Fibroblast of skin of scalp (primary cell): ENCODE measurements around the gene MPPED2.
"Not testable (repeated sequence)": the region's sequence is repeated elsewhere in the genome, so short reads cannot be mapped to it uniquely, and the experiment has no call there.

Experiments used
- DNase-seq: peaks from one replicate; pipeline ENCODE4 v3.0.0-alpha.2; 2013

The MPPED2 gene

DNA sequence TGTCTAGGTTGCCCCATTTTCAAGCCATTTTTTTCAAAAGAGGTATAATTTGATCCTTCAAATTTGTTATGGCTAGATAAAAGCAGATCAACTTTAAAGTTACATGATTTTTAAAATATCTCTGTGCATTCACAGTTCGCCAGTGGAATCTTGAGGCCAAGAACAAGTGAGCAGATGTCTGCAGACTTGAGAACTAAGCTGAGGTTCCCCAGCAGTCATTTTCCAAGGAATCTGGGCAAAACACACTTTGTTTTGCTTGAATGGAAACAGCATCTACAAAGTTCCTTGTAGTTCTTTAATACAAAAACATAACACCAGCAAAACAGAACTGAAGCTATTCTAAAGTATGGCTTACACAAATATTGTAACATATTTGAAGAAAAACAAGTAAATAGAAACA is 7.7 kb downstream of the MPPED2 start:
- DNase-seq, result no peak

DNA sequence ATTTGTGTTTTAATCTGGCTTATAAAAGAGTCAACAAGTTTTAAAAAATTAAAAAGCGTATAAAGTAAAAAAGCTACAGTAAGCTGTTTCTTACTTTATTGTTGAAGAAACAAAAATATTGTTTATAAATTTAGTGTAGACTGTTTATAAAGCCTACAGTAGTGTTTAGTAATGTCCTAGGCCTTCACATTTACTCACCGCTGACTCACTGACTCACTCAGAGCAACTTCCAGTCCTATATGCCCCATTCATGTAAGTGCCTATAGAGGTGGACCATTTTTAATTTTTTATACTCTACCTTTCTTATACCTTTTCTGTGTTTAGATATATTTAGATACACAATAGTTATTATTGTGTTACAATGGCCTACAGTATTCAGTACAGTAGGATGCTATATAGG is 12.2 kb downstream of the MPPED2 start:
- no peak for DNase-seq

DNA sequence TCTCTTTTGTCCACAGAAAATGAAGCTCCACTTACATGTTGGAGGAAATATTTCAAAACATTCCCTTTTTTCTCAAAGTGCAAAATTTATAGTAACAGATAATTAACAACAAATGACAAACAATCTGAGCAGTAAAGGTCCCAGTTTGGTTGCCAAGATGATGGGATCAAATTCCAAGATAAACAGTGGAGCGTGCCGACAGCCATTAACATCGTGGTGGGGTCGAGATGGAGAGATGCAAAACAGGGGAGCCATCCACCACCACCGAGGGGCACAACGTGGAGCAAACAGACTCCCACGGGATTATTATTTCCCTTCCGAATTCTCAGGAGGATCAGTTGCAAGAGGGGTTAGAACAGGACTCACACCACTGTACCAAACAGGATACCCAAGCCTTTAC is 17.2 kb downstream of the MPPED2 start:
- no peak for DNase-seq

DNA sequence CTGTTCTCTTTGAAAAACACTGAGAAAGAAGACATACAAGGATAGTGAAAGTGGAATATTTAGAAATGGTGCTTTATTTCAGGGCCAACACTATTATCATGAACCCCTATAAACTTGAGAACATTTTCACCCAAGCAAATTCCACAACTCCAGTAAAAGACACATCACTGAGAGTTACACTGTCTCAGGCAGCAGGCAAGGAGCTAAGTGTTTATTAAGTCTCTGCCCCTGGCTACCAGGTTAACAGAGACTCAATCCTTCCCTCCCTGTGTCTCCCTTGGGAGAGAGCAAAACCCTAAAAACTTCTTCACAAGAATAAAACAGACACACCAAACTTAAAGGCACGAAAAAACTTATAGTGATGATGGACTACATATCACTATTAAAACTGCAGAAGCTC is 18.5 kb downstream of the MPPED2 start:
- no peak for DNase-seq

DNA sequence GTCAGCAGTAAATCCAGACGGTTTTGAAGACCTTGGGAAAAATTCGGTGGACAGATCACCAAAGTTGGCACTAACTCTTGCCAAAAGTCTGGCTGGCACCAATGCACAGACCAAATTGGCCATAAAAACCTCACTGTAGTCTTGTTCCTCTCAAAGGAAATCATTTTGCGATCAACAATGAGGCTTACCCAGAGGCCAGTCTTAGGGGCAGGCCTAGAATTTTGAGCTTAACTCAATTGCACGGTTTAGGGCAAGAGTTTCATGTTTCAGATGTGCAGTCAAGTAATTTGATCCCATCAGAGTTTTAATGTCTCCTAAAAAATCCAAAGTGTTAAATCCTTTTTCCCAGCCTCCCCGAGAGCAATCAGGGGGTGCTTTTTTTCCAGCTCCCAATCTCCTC is 19.0 kb downstream of the MPPED2 start:
- DNase-seq, result no peak

DNA sequence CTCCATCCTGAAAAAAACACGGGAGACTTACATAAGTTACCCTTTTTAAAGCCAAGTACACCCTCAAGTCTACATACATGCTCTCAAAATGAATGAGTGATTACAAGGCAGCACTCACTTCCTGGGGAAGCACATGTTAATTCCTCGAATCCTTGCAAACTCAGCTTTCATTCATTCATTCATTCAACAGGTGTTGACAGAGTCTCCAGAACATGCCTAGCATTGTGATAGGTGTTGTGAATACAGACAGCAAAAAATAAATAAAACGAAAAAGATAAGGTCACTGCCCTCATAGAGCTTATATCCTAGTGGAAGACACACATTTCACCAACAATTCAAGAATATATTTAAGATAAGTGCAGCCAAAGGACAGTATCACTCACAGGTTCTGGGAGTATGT is 19.7 kb downstream of the MPPED2 start:
- no peak for DNase-seq

DNA sequence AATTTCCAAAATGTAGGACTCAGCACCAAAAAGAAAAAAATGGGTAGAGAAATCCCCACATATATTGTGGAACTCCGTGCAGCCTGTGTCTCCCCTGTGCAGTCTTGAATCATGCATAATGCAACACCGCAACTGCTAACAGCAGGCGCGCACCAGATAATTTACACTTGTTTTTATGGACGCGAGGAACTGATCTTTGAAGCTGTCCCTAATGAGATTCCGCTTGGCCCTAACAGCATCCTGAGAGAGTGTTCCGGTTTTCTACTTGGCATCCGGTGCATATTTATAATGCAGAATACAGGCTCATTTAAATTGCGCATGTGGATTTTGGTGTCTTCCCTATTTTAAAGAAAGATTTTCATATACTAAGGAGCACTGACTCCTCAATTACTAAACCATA is 21.1 kb downstream of the MPPED2 start:
- DNase-seq, result no peak

DNA sequence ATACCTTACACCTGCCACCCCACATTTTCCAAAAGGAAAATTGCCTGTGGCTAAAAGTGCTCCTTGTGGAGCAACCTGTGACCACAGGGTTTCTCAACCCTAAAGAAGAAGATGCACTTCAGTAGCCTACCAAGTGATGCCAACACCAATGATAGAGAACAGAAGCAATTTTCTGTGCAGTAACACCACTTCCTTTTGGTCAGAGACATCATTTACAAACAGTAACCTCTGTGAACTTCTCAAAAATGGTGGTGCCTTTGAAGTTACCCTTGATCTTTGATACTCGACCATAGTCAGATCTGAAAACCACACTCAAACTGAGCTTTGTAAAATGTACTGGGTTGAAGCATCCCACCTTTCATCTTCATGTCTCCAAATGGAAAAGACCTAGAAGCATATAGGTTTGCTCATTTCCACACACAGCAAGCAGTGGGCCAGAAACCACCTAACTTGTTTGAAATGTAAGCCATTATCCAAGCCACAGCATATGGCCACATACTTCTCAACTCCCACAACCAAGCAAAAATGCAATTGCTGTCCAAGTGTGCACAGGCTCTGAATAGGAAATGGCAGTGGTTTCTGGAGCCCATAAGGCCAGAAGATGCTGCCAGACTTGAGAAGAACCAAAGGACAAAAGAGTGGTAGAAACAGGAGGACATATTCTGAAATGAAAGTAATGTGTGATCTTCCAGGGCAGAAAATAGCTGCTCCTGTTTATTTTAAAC is 24.3 kb downstream of the MPPED2 start:
- no peak for DNase-seq

DNA sequence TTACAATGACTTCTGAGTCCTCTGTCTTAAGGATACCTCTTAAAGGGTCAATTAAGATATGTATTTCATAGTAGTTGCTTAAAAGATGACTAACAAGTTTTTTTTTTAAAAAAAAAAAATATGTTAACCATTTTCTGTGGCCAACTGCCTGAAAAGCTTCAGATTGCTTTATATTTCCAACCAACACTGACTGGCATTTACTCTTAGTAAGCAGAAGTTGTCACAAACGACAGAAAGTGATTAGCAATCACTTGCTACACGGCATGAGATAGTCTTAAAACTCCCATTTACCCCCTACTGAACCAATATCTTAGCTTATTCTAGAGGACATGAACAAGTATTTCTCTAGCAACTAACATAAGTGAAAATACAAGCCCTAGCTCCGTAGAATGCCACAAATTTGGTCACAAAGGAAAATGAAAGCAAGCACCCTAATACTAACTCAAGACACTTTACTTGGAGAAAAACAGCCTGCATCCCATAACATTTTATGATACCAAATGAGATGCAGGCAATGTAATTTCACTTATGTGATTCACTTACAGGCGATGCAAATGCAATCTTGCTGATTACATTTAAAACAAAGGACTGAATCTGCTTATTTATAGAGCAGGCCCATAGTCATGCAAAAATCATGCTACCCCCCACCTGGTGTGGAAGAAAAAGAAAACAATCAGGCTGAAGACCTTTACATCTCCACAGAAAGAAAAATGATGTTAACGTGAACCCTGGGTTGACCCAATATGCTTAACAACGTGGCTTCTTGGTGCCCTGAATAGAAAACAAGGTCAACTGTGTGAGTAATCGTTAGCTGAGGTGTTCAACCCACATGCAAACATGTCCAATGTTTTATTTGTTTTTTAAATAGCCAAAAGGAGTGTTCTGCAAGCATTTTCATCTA is 25.7 kb downstream of the MPPED2 start:
- DNase-seq, result no peak

DNA sequence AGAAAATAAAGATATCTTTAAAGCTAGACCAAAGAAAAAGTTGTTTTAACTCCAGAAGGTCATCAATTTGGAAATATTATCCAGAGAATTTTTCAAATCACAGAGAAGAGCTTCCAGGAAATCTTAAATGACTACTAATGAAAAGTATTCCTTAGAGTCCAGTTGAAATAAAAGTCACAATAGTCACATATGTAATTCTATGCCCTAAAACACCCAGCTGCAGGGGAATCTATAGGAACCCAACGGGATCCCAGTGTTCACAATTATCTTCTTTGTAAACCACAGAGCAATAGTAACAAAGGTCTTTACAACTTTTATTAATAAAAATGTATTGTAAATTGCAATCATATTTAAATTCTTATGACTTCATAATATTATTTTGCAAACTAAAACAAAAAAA is 27.1 kb downstream of the MPPED2 start:
- no peak for DNase-seq

DNA sequence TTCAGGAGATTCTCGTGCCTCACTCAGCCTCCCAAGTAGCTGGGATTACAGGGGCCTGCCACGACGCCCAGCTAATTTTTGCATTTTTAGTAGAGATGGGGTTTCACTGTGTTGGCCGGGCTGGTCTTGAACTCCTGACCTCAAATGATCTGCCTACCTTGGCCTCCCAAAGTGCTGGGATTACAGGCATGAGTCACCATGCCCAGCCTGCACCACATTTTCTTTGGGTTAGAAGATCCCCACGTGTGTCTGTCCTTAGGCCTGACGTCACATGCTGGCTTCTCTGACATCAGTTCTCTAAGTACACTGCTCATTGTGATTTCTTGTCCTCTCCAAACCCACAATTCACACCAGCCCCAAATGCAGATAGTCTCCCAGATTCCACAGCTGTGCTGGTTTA is 31.6 kb downstream of the MPPED2 start:
- DNase-seq, result not testable (repeated sequence)

DNA sequence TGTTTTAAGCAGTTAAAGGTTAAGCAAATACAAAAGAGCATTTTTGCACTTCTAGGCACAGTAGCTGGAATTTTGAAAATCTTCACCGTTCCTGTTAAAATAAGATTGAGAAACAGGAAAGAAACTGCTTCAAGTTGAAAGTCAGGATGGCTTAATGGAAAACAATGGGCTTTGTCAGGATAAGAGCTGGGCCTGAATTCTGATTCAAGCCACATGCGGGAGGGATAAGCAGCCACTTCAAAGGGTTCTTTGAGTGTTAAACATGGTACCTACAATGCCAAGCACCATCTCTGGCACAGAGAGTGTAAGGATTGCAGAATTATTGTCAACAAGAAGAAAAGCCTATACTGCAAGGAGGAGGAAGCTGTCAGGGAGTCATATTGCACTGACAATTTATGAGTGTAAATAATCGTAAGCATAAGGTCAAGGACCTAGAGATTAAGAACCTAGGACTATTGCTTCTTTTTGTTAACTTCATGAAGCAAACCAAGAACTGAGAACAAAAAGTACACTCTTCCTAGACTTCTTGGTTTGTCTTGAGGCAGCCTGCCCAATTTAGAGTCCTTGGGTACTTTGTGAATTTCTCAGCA is 32.5 kb downstream of the MPPED2 start:
- no peak for DNase-seq

DNA sequence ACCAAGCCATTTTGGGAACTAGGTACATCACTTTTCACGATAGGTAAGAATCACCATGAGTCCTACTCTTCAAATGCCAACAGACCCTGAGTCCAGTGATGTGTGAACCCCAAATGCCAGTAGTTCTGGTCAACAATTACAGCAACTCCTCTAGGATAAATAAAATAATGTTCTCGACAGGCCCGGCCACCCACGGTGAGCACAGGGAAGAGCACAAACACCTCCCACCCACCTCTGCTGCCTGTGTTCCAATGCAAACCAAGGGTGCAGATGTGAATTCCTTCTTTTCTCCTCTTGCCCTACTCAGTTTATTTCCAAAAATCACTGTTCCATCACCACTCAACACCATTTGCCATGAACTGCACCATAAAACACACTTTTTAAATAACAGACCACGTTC is 33.3 kb downstream of the MPPED2 start:
- no peak for DNase-seq

DNA sequence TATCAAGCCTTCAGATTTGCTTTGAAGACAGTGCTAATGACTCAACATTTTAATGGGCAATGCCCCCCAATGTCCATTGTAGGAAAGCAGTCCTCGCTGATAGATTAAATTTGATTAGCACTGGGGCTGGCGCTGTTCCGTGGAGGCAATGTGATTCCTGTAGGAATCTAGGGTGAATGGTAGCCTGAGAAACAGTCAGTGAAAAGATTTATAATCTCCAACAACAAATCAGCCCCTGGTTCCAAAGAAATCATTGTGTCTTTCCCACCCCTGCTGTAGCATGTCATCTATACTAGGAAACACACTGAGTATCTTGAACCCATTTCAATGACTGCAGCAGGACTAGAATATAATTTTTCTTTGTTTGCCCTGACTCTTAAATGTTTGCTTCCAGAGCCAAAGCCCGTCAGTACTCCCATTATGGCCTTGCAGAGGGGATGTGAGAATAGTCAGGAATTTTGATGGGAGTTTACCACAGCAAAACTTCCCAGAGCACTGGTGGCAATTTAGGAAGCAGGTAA is 36.1 kb downstream of the MPPED2 start:
- no peak for DNase-seq

DNA sequence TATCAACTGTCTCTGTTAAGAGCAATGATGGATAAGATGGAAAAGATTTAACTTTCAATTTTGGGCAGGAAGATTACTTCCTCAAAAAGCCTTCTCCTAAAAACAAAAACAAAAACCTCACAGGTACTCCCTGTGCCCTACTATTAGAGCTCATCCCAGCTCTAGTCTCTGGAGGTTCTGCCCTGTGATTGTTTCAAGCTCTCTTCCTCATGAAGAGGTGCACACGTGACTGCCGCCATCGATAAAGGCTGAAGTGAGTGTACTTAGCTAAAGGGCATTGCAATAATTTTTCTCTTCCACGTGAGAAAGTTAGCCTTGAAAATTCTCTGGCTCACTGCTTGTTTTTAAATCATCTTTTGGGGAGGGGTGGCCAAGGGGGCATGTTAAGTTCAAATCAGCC is 36.6 kb downstream of the MPPED2 start:
- no peak for DNase-seq

DNA sequence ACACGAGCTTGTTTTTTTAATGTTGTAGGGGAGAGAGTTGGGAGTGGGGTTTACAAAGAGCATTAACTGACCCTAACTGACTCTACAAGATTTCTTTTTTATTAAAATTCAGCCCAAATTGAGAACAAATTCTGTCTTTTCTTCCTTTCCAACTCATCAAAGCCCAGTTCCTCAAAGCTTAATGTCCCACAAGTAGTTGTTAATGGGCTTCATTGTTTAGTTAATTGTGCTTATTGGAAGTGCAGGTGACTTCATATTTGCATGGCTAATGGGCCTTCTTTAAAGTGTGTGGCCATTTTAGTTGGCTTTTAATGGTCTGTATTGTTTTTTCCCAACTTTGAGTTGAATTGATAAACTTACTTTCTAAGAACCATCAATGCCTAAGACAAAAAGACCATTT is 39.8 kb downstream of the MPPED2 start:
- no peak for DNase-seq

DNA sequence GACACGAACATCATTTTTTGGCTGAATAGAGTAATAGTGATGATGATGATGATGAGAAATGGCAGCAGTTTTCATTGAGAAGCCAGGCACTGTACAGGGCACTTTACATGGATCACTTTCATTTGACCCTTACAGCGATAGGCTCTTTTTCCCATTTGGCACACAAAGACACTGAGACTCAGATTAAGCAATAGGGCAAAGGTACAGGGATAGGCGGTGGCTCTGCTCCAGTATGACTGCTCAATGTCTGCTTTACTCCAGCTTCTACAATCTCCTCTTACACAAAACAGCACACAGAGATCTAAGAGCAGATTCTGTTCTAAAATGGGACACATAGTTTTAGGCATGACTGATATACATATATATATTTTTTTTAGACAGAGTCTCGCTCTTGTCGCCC is 40.6 kb downstream of the MPPED2 start:
- no peak for DNase-seq

DNA sequence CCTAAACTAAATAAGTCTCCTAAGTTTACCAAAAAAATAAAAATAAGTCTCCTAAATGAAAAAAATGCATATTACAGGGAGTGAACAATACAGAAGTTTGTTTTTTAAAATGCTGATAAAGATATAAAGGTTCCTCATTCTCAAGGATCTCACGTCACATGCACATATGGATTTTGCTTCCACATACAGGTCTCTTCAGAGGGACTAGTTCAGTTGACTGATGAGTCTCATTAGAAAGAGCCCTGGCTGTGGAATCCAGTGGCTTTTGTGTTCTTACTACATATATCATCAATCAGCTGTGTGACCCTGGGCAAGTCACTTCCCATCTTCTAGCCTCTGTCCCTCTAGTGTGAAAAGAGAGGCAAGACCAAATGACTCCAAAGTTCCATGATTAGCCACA is 43.1 kb downstream of the MPPED2 start:
- no peak for DNase-seq

DNA sequence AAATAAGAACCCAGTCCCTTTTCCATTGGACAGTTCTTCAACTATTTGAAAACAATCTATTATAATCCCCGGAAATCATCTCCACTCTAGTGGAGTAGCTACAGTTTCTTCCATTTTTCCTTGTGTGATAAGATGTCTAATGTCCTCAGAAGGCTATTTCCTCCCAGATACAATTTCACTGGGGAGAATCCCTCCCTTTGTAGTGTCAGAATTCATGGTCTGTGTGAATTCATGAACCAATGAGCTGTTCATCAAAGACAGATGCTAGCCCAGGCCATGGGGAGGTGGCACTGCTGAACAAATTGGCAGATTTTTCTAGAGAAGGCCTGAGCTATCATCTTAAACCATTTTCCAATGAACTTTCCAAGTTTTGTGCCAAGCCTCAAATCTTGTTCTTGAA is 45.4 kb downstream of the MPPED2 start:
- DNase-seq, result no peak

DNA sequence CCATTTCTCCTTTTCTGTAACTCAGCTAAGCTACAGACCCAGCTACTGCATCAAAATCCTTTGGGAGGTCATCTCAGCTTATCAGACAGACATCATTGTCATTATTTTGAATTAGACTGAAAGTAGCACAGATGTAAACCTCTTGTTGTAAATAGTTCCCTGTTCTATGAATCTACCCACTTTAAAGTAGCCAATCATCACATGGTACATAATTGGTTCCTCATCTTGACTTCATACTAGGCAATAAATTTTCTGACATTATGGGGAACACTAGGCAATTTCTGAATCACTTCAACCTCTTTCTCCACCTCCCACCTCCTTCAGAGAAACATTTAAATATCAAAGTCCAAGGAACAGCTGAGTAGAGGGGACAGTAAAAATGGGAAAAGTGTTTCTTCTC is 47.9 kb downstream of the MPPED2 start:
- no peak for DNase-seq

DNA sequence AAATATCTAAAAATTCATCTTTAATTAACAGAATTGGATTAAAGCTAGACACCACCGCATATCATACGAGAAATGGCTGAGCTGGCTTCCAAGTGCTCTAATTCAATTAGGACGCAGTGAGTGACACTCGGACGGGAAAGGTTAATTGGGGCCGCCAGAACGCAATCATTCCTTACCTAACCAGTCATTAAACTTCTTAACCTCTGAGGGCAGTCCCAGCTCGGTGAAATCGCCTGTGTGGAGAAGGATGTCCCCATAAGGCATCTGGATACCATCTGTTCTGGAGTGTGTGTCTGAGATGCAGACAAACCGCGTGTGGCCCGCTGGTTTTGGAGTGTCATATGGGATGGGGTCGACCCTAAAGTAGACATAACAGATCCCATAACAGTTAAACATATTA is 50.3 kb downstream of the MPPED2 start:
- DNase-seq, result no peak

DNA sequence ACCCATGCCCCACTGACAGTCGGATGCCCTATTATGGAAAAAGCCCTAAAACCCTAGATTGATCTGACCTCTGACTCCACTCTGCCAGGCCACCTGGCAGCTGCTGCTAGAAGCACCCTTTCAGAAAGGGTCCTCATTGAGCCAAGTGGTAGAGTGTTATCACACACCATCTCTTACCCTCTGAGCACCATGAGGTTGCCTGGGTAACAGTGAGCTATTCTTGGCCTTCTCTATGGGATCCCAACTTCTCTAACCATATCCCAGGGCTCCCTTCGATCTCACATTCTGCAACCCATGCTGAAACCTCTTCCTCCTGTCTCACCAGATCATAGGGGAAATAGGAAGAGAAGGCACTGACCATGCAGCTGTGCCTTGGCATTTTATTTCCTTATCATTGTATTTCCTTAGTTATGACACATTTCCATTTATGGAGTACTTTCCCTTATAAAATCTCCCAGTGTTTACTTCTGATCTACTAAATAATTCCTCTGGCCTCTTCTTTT is 52.7 kb downstream of the MPPED2 start:
- no peak for DNase-seq

DNA sequence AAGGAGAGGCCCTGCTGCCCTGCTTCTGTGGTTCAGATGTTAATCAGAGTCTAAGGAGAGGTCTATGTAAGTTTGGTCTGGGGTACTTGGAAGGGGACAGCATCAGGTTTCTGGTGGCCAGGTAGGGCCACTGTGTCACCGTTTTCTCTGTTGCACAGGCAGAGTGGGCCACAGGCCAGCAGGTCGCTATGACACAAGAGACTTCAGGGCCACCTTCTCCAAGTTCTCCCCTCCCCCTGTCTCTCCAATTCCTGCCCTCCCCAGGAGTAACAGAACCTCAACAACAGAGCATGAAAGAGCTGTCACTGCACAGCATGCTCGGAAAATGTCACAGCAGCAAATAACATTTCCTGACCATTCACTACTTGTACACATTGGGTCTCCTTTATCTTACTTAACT is 58.6 kb downstream of the MPPED2 start:
- DNase-seq, result no peak
